Trophoblast cell (in vitro differentiated cells and primary cell): ENCODE data around the gene FBXL5.

Experiments
- DNase-seq, 2 donors: peaks; one replicate each; pipeline ENCODE4 v3.0.0-alpha.2; 2016
- H2AFZ ChIP-seq: 2 replicates; pipeline ENCODE4 v1.6.1; 2013; ENCODE audit warnings: low read length, moderate library complexity, mild to moderate bottlenecking; ENCODE audit not compliant: insufficient read depth, poor library complexity
- H2AK5ac ChIP-seq: 2 replicates; pipeline ENCODE4 v1.6.1; 2013; ENCODE audit warnings: mild to moderate bottlenecking, low read length
- H2BK120ac ChIP-seq: 2 replicates; pipeline ENCODE4 v1.6.1; 2013; ENCODE audit warnings: low read length, mild to moderate bottlenecking, moderate library complexity; ENCODE audit not compliant: insufficient read depth, poor library complexity
- H2BK12ac ChIP-seq: 2 replicates; pipeline ENCODE4 v1.6.1; 2013; ENCODE audit warnings: mild to moderate bottlenecking, low read length, moderate library complexity
- H2BK5ac ChIP-seq: 2 replicates; pipeline ENCODE4 v1.6.1; 2013; ENCODE audit warnings: low read length, low read depth, moderate library complexity, mild to moderate bottlenecking; ENCODE audit not compliant: poor library complexity
- H3K14ac ChIP-seq: 2 replicates; pipeline ENCODE4 v1.6.1; 2013; ENCODE audit warnings: mild to moderate bottlenecking, low read length
- H3K18ac ChIP-seq: 2 replicates; pipeline ENCODE4 v1.6.1; 2013; ENCODE audit warnings: mild to moderate bottlenecking, low read length
- H3K23ac ChIP-seq: 2 replicates; pipeline ENCODE4 v1.6.1; 2013; ENCODE audit warnings: low read length
- H3K27ac ChIP-seq: 2 replicates; pipeline ENCODE4 v1.5.1; 2013; ENCODE audit warnings: low read depth, mild to moderate bottlenecking, inconsistent platforms, low read length, moderate library complexity
- H3K27me3 ChIP-seq: 2 replicates; pipeline ENCODE4 v1.6.1; 2013; ENCODE audit warnings: inconsistent platforms, mild to moderate bottlenecking, low read length, moderate library complexity; ENCODE audit not compliant: insufficient read depth
- H3K36me3 ChIP-seq, 2 experiments: 1 replicate in 1 of 2; 2 replicates in 1 of 2; pipeline ENCODE4 v1.6.1; 2013; ENCODE audit warnings: low read length in 2 of 2, mild to moderate bottlenecking in 2 of 2, moderate library complexity in 1 of 2; ENCODE audit not compliant: insufficient read depth in 2 of 2, control insufficient read depth in 1 of 2
- H3K4ac ChIP-seq: 2 replicates; pipeline ENCODE4 v1.6.1; 2013; ENCODE audit warnings: low read depth, mild to moderate bottlenecking, low read length, moderate library complexity
- H3K4me1 ChIP-seq, 2 experiments: 1 replicate in 1 of 2; 2 replicates in 1 of 2; pipeline ENCODE4 v1.6.1; 2013; ENCODE audit warnings: low read length in 2 of 2, mild to moderate bottlenecking in 2 of 2, moderate library complexity in 1 of 2; ENCODE audit not compliant: insufficient read depth in 2 of 2, control insufficient read depth in 1 of 2
- H3K4me2 ChIP-seq: 2 replicates; pipeline ENCODE4 v1.6.1; 2013; ENCODE audit warnings: inconsistent platforms, mild to moderate bottlenecking, low read length, moderate library complexity
- H3K4me3 ChIP-seq: 2 replicates; pipeline ENCODE4 v1.5.1; 2013; ENCODE audit warnings: mild to moderate bottlenecking, low read depth, low read length, inconsistent platforms
- H3K79me1 ChIP-seq: one replicate; pipeline ENCODE4 v1.6.1; 2013; ENCODE audit warnings: low read length
- H3K79me2 ChIP-seq: 2 replicates; pipeline ENCODE4 v1.6.1; 2013; ENCODE audit warnings: low read length, mild to moderate bottlenecking; ENCODE audit not compliant: control insufficient read depth, insufficient read depth, poor library complexity
- H3K9ac ChIP-seq: 2 replicates; pipeline ENCODE4 v1.6.1; 2013; ENCODE audit warnings: mild to moderate bottlenecking, low read length
- H3K9me3 ChIP-seq: 2 replicates; pipeline ENCODE4 v1.6.1; 2013; ENCODE audit warnings: low read depth, mild to moderate bottlenecking, control low read depth, inconsistent platforms, low read length; ENCODE audit not compliant: insufficient read depth
- H4K12ac ChIP-seq: 2 replicates; pipeline ENCODE4 v1.6.1; 2013; ENCODE audit warnings: low read depth, mild to moderate bottlenecking, low read length, moderate library complexity
- H4K8ac ChIP-seq: 2 replicates; pipeline ENCODE4 v1.6.1; 2013; ENCODE audit warnings: low read depth, mild to moderate bottlenecking, low read length, moderate library complexity
- H4K91ac ChIP-seq: one replicate; pipeline ENCODE4 v1.6.1; 2013; ENCODE audit warnings: low read depth, mild to moderate bottlenecking, low read length, moderate library complexity
- WGBS: extraction: QIAGEN DNeasy Blood & Tissue Kit; methylation state at CpG from one replicate; pipeline ENCODE4 v1.1.7; 2013; ENCODE audit warnings: missing lambda C conversion rate; ENCODE audit not compliant: insufficient read length, insufficient coverage; ENCODE audit errors: extremely low coverage; 5-methylcytosine and 5-hydroxymethylcytosine counted together

Gene FBXL5

DNA sequence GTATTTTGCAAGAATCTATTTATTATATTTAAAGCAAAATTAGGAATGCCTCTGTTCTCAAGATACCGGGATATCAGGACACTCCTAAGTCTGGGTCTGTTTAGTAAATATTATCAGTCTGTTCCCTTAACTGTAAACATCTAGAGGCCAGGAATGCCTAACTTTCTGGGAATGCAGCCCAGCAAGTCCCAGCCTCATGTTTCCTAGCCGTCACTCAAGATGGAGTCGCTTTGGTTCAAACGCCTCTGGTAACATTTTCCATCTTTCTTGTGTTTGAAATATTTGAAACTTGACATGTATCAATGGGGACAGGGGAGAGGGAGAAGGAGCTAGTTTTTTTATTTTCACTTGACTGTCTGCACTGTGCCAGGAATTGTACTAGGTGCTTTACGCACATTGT is 85.4 kb downstream of the FBXL5 start:
- WGBS: no CpG with 5 or more reads among the region's 5 CpGs
- Histone ChIP-seq H2BK120ac (no peak overlapping the region), H3K4me3 (no peak overlapping the region), H3K4me2 (no peak overlapping the region), H4K12ac (no peak overlapping the region), H4K8ac (no peak overlapping the region), H3K27me3 (no peaks in the 10 kb centered on the region), H3K27ac (no peak overlapping the region), H3K79me2 (no peaks in the 10 kb centered on the region), H2AFZ (no peak overlapping the region), H3K79me1 (no peaks in the 10 kb centered on the region), H3K4ac (no peak overlapping the region), H3K23ac (no peak overlapping the region), H3K36me3 (peaks cover 0 to 4% of the 10 kb centered on the region in 2 experiments), H3K9me3 (no peaks in the 10 kb centered on the region), H2BK5ac (no peak overlapping the region), H2AK5ac (no peak overlapping the region), H3K18ac (no peak overlapping the region), H3K9ac (no peak overlapping the region), H2BK12ac (no peak overlapping the region), H4K91ac (no peak overlapping the region), H3K4me1 (peaks cover 0 to 2% of the 10 kb centered on the region in 2 experiments), H3K14ac (no peak overlapping the region)
- peak; percentile 78 to 93 for DNase-seq

DNA sequence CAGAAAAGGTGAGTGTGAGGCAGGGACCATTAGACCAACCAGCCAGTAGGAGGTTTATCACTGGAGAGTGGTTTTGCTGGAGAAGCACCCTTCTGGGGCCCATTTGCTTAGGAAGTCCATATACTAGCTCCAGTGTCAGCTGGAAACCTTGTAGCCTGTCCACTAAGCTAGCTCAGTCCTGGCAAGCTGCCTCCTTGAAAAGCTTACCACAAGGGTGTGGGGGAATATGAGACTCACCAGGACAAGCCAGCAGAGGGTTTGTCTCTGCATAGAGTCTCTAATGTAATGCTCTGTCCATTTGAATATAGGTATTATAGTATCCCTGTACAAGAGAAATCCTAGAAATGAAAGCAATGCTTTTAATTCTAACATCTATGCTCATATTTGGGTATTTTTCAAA is 86.3 kb downstream of the FBXL5 start:
- Histone ChIP-seq H3K27ac (no peak overlapping the region), H3K14ac (no peak overlapping the region), H3K4me1 (peaks cover 0 to 2% of the 10 kb centered on the region in 2 experiments), H3K4me3 (no peak overlapping the region), H2BK5ac (no peak overlapping the region), H3K4me2 (no peak overlapping the region), H3K18ac (no peak overlapping the region), H3K79me1 (no peaks in the 10 kb centered on the region), H2AFZ (no peak overlapping the region), H2AK5ac (no peak overlapping the region), H3K27me3 (no peaks in the 10 kb centered on the region), H2BK12ac (no peak overlapping the region), H4K8ac (no peak overlapping the region), H3K23ac (no peak overlapping the region), H4K12ac (no peak overlapping the region), H3K4ac (no peak overlapping the region), H3K9me3 (no peaks in the 10 kb centered on the region), H3K36me3 (peaks cover 0 to 4% of the 10 kb centered on the region in 2 experiments), H2BK120ac (no peak overlapping the region), H3K79me2 (no peaks in the 10 kb centered on the region), H4K91ac (no peak overlapping the region), H3K9ac (no peak overlapping the region)
- DNase-seq: no peak

DNA sequence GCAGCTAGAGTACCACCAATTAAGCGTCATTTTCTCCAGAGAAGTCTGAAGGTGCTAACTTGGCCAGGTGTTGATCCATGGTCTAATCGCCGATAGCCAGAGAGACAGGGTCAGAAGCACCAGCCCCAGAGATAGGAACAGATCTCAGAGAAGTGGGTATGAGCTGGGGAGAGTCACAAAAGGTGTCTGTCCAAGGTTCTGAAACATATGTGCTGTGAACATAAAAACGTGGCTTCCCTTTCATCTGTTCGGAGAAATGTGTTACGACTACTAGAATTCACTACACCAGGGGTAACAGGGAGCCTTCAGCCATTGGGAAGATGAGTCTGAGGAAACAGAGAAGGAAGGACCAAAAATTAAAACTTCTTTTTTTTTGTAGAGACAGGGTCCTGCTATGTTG is 91.3 kb downstream of the FBXL5 start:
- DNase-seq: no peak
- Histone ChIP-seq H2BK120ac (no peak overlapping the region), H4K12ac (no peak overlapping the region), H3K9ac (no peak overlapping the region), H3K4me1 (peaks cover 0 to 2% of the 10 kb centered on the region in 2 experiments), H3K14ac (no peak overlapping the region), H3K36me3 (peaks cover 0 to 4% of the 10 kb centered on the region in 2 experiments), H3K4me2 (no peak overlapping the region), H3K27me3 (no peaks in the 10 kb centered on the region), H4K91ac (no peak overlapping the region), H2BK12ac (no peak overlapping the region), H2AK5ac (no peak overlapping the region), H2AFZ (no peak overlapping the region), H3K79me1 (no peaks in the 10 kb centered on the region), H3K23ac (no peak overlapping the region), H3K9me3 (no peaks in the 10 kb centered on the region), H3K79me2 (no peaks in the 10 kb centered on the region), H3K27ac (no peak overlapping the region), H4K8ac (no peak overlapping the region), H3K4ac (no peak overlapping the region), H2BK5ac (no peak overlapping the region), H3K4me3 (no peak overlapping the region), H3K18ac (no peak overlapping the region)
- no CpG with 5 or more reads among the region's 6 CpGs for WGBS

DNA sequence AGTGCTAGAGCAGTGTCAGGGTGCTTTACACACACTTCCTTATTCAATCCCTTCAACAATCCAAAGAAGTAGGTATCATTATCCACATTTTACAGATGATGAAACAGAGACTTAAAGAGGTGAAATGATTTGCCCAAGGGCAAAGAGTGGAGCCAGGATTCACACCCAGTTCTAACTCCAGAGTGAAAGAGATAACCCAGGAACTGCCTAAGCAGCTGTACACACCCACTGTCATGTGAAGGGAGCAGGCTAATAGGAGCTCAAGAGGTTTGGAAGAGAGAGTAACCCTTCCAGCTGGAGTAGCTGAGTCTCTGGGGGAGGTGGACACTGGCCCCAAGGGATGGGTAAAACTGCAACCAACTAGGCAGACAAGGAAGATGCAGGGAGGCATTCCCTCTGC is 92.5 kb downstream of the FBXL5 start:
- Histone ChIP-seq H2BK12ac (no peak overlapping the region), H4K12ac (no peak overlapping the region), H3K4me2 (no peak overlapping the region)

More for the DNA sequence above, 92.5 kb downstream of the FBXL5 start:
- H3K4me3 ChIP-seq: no peak overlapping the region
- no peak overlapping the region for H4K8ac ChIP-seq
- no peak overlapping the region for H3K18ac ChIP-seq
- H3K79me2 ChIP-seq: no peaks in the 10 kb centered on the region
- no peak for DNase-seq
- H3K27ac ChIP-seq: no peak overlapping the region
- no peak overlapping the region for H2AK5ac ChIP-seq
- H3K4ac ChIP-seq: no peak overlapping the region
- H4K91ac ChIP-seq: no peak overlapping the region
- H3K4me1 ChIP-seq: peaks cover 0 to 2% of the 10 kb centered on the region in 2 experiments
- no peaks in the 10 kb centered on the region for H3K27me3 ChIP-seq
- H3K36me3 ChIP-seq: peaks cover 0 to 4% of the 10 kb centered on the region in 2 experiments
- H3K14ac ChIP-seq: no peak overlapping the region
- H3K23ac ChIP-seq: no peak overlapping the region
- H3K9ac ChIP-seq: no peak overlapping the region
- no peaks in the 10 kb centered on the region for H3K79me1 ChIP-seq
- no peak overlapping the region for H2AFZ ChIP-seq
- H3K9me3 ChIP-seq: no peaks in the 10 kb centered on the region
- no peak overlapping the region for H2BK120ac ChIP-seq
- no peak overlapping the region for H2BK5ac ChIP-seq
